GM18505 (cell line): Measurements from ENCODE around the gene PTPN2.

Experiments
- ATAC-seq: cut with Tn5 transposase; IDR thresholded peaks from one replicate; pipeline ENCODE4 v1.9.1; 2021; ENCODE audit not compliant: unreplicated experiment
- POLR2A ChIP-seq: IDR thresholded peaks from 4 replicates; pipeline ENCODE4 v1.6.1; 2011; ENCODE audit warnings: borderline replicate concordance; ENCODE audit not compliant: insufficient read depth, insufficient read length; ENCODE audit errors: extremely low read depth

The PTPN2 gene

DNA sequence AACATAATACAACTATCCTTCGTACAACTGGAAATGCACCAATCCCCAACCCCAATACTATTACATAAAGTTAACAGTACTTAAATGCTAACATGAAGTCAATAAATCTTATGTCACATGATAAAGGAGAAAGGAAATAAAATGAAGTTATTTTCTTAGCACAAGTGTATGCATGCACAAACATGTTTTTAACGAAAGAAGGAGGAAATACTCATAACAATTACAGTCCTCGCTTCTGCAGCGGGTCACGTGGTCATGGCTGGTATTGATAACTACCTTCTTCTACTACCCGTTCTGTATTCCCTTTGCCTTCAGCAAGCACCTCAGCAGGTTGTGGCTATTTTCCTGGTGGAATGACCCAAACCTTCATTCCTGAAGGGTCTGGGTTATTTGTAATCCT, 129.5 kb downstream of the PTPN2 start:
- no peak for TF ChIP-seq POLR2A

DNA sequence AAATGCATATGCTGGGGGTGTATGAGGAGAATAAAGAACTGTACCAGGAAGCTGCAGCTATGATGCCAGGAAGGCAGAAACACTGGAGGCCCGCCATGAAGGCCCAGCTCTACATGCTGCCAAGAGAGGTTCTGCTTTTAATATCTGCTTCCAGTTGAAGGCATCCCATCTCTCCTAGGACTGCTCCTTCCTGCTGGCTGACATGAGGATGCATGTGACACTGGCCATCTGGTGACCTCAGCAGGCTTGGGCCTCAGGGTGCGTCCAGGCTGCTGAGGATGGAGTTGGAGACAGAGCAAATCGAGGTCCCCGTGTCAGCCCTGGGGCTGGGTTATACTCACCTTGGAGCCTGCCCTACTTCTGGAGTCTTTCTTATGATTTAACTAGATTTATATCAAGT, 132.1 kb downstream of the PTPN2 start:
- no peak for TF ChIP-seq POLR2A
- ATAC-seq = no peak

More for the DNA sequence above, 129.5 kb downstream of the PTPN2 start:
- ATAC-seq = no peak

DNA sequence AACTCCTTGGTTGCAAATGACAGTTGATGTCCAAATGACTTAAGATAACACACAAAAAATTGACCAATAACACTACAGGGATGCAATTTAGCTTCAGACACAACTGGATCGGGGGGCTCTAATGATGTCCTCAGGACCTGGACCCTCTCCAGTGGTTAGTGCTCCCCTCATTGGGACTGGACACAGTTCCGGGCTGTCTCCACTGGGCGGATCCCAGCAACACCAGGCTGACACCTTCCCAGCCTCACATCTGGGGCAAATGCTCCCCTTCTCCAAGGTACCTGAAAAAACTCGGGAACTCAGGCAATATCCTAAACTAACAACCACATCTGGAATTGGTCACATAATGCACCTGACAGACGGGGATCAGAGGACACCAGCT, 132.5 kb downstream of the PTPN2 start:
- TF ChIP-seq POLR2A = no peak

DNA sequence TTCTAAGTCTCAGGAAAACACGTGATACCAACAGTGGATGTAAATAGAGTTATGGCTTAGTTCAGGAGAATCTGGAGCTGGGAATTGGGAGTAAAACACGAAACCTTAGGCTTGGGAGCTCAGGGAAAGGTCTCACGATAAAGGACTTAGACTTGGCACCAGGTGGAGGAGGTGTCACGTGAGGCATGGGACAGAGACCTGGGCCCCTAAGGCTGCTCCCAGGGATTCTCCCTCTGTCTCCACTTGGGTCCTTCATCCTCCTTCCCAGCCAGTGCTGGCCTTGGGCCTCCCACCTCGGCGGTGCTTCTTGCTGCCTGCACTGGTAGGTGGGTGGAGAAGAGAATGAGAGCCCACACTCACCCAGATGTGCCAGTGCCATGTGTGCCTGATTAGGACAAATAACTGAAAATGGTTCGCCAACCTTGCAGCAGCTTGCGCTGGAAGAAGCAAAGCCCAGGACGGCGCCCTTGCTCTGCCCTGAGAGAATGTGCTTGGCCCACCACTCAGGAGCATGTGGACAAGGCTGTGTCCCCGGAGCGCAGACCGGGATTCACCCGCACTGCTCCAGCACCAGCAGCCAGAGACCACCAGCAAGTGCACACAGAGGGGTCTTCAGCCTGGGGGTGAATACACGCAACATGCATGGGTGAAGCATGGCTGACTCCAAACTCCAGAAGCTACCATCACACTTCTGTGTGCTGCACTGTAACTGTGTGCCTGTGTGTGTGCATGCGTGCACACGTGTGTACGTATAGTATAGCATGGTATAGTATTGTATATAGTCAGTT, 133.1 kb downstream of the PTPN2 start:
- no peak for ATAC-seq
- TF ChIP-seq POLR2A = no peak

More for the DNA sequence above, 132.5 kb downstream of the PTPN2 start:
- ATAC-seq = no peak

DNA sequence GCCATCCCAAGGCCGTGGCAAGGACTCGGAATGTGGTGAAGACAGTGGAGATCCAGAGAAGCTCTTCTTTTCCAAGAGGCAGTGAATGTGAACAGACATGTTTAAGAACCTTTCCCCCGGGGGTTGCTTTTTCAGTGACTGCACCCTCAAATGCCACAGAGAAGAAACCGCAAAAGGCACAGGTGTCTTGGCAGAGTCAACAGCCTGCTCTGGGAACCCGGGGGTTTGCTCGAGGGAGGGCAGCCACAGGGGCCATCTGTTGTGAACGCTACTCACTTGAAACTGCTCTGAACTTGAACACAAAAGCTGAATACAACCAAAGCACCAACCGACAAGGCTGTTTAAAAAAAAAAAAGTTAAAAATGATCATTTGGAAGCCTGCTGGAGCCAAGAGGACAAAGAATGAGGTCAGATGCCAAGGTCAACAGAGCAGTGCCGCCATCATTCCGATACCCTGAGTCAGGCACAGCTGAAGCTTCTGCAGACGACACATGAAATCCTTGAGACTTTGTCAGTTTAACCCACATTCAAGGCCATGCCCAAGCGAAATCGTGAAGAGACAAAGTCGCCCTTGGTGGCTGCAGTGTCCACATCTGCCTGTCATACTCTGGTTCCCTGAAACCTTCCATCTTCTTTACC, 133.8 kb downstream of the PTPN2 start:
- ATAC-seq = no peak
- no peak for TF ChIP-seq POLR2A

DNA sequence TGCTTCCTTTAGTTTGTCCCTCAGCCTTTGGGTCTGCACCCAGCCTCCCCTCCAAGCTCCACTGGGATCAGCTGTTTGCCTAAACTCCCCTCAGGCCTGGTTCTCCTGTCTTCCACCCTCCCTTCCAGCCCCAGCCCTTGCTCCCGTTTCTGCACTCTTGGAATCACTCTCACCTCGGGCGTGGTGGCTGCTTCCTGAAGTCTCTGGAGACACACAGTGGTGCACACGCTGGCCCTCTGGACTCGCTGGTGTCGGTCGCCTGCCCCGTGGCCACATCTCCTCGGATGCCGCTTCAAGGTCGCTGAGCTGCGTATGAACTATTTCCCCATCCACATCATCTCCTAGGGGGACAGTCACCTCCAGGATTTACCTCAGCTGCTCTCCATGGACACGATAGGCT, 134.9 kb downstream of the PTPN2 start:
- no peak for ATAC-seq
- no peak for TF ChIP-seq POLR2A

DNA sequence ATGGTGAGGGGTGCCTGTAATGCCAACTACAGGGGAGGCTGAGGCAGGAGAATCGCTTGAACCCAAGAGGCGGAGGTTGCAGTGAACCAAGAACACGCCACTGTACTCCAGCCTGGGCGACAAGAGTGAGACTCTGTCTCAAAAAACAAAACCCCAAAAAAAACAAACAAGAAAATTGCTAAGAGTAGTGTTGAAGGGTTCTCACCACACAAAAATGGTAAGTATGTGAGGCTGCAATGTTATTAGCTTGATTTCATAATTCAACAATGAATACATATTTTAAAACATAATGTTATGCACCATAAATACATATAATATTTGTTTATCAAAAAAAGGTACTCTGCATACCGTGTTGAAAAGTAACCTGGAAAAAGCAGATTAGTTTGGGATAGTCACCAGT, 135.4 kb downstream of the PTPN2 start:
- TF ChIP-seq POLR2A = no peak

DNA sequence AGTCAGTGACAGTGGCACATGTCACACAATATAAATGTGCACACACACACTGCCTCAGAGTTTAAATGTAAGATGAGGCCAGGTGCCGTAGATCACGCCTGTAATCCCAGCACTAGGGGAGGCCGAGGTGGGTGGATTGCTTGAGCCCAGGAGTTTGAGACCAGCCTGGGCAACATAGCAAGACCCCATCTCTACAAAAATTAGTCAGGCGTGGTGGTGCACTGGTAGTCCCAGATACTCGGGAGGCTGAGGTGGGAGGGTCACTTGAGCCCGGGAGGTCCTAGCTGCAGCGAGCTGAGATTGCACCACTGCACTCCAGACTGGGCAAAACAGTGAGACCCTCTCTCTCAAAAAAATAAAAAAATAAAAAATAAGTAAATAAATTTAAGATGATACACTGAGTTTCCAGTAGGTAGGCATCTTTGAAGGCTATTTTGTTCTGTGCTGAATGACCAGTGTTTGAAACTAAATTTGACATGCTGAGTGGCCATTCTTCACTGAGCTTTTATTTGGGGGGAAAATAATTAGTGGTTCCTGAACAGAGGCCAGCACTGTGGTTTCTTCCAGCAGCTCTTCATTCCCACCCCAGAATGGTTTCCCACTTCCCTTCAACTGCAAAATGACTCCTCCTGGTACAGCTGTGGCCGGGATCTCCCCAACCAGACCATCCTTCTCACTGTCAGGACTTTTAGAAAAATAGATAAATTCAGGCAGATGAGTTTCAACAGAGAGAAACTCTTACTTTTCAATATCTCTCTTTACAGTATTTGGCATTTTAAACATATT, 136.3 kb downstream of the PTPN2 start:
- no peak for TF ChIP-seq POLR2A
- no peak for ATAC-seq

More for the DNA sequence above, 135.4 kb downstream of the PTPN2 start:
- ATAC-seq = no peak

DNA sequence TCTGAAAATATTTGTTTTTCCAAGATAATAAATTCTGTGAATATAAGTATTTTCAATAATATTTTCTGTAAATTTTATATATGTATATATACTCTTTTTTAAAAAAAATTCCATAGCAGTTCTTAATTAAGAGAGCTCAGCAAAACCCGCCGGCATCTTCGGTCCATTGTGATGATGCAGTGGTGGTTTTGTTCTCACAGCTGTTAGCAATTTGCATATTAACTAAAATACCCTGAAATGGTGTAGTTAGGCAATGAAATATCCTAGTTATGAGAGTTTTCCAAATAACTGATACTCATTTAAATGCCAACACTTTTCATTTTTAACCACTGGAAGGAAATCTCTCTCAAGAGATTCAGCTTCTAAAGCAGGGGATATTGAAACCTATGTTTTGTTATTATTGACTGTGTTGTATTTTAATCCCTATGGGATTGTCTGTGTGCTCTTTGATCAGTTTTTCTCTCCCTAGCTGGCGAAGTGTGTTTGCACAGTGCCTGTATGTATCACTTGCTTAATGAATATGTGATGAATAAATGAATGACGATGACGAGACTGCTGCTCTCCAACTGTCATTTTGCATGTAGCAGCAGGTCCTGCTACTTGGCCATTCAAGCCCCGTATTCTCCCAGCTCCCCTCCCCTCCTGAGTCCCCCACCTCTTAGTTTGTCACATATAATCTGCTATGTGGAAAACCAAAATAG, 138.8 kb downstream of the PTPN2 start:
- no peak for ATAC-seq
- no peak for TF ChIP-seq POLR2A

DNA sequence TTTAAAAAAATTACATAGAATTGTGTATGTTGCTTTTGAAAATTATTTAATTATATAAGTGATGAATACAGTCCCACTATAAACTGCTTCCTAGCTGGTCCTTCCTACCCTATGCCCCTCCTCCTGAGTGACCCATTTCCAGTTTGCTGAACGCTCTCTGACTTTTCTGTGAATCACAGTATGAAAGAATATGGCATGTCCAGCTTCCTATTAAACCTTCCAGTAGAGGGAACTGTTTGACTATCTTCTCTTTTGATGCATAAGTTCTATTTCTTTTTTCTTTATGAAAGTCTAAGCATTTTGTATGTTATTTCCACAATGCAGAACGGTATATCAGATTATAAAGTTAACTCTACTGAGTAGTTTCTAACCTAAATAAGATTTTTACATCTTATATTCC, 139.9 kb downstream of the PTPN2 start:
- ATAC-seq = no peak
- no peak for TF ChIP-seq POLR2A

DNA sequence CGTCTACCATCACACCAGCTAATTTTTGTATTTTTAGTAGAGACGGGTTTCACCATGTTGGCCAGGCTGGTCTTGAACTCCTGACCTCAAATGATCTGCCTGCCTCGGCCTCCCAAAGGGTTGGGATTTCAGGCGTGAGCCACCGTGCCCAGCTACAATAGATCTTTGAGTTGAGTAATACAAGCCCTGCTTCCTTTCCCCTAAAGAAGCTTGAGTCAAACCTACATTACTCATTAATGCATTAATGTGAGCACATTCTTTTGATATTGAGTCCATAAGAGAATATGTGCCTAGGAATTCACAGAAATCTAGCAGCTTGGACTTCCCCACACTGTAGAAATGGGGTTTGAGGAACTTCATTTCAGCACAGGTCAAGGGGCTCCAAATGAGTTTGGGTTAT, 141.6 kb downstream of the PTPN2 start:
- no peak for ATAC-seq
- TF ChIP-seq POLR2A = no peak
